ENCODE measurements around the gene PTGIS.

DNA sequence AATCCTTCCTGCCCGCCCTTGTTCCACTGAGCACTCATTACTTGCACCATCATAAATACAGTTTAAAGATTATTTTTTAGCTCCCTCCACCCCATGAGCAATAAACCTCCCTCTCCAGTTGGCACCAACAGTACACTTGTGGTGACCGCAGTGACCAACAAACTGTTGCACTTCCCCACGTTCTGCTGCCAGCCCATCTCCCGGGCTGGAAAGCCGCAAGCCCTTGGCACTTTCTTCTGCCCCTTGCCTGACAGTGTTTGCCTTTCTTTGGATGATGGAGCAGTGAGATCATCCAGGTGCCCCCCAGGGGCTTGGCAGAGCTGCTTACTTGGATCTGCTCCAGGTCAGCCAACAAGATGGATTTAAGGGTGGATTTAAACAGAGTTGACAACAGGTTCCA, 107.0 kb downstream of the PTGIS start:
- no peak for TF ChIP-seq EGR1 (IDR thresholded peaks at IDR 0.05)
- no peak for TF ChIP-seq CREB1 (IDR thresholded peaks at IDR 0.05; ENCODE audit: low read depth)
- TF ChIP-seq TEAD4 (IDR thresholded peaks at IDR 0.05), result no peak
- TF ChIP-seq, protein P1, sequence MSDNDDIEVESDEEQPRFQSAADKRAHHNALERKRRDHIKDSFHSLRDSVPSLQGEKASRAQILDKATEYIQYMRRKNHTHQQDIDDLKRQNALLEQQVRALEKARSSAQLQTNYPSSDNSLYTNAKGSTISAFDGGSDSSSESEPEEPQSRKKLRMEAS (IDR thresholded peaks at IDR 0.05), result no peak
- TF ChIP-seq YY1 (IDR thresholded peaks at IDR 0.05; ENCODE audit: low read depth), result no peak
- TF ChIP-seq EP300 (IDR thresholded peaks at IDR 0.05; ENCODE audit: borderline replicate concordance), result no peak
- TF ChIP-seq REST (IDR thresholded peaks at IDR 0.05; ENCODE audit: low read depth), result no peak
- TF ChIP-seq TAF1 (IDR thresholded peaks at IDR 0.05; ENCODE audit: low read depth), result no peak
- TF ChIP-seq NFIC (IDR thresholded peaks at IDR 0.05), result peak; percentile 64; the same call in 1 of the 2 replicates
- TF ChIP-seq USF1 (IDR thresholded peaks at IDR 0.05), result no peak
- TF ChIP-seq TCF12 (IDR thresholded peaks at IDR 0.05; ENCODE audit: low read depth), result no peak

Measured in Ishikawa (cell line).